ENCODE measurements around the gene KCNJ14.
A peak's percentile ranks its signal among the peaks of the same experiment; 100 is the strongest.
"Not testable (repeated sequence)": the region's sequence is repeated elsewhere in the genome, so short reads cannot be mapped to it uniquely, and the experiment has no call there.

KCNJ14 gene

GRCh38 chr19:48473161-48473966 is 18.0 kb downstream of the KCNJ14 start:
- no peak for DNase-seq

GRCh38 chr19:48474084-48474592 is 18.8 kb downstream of the KCNJ14 start:
- no peak for DNase-seq

- no peak for DNase-seq
Measured at GRCh38 chr19:48475369-48476068, 20.1 kb downstream of the KCNJ14 start.

- no peak for DNase-seq
Measured at GRCh38 chr19:48476176-48476575, 20.8 kb downstream of the KCNJ14 start.

GRCh38 chr19:48477067-48477685 is 21.8 kb downstream of the KCNJ14 start:
- no peak for DNase-seq

- DNase-seq = no peak
Measured at GRCh38 chr19:48477698-48478338, 22.4 kb downstream of the KCNJ14 start.

- DNase-seq = no peak
Measured at GRCh38 chr19:48478339-48479256, 23.2 kb downstream of the KCNJ14 start.

GRCh38 chr19:48479686-48480085 is 24.3 kb downstream of the KCNJ14 start:
- DNase-seq = no peak

- DNase-seq = peak; percentile 51
Measured at GRCh38 chr19:48480183-48480557, 24.8 kb downstream of the KCNJ14 start.

- DNase-seq = peak; percentile 60
Measured at GRCh38 chr19:48480558-48481500, 25.5 kb downstream of the KCNJ14 start.

GRCh38 chr19:48481846-48482639 is 26.7 kb downstream of the KCNJ14 start:
- DNase-seq = no peak

- no peak for DNase-seq
Measured at GRCh38 chr19:48483301-48483700, 27.9 kb downstream of the KCNJ14 start.

- no peak for DNase-seq
Measured at GRCh38 chr19:48484247-48484893, 29.0 kb downstream of the KCNJ14 start.

- DNase-seq = no peak
Measured at GRCh38 chr19:48484931-48485612, 29.7 kb downstream of the KCNJ14 start.

GRCh38 chr19:48486706-48487105 is 31.3 kb downstream of the KCNJ14 start:
- not testable (repeated sequence) for DNase-seq

- DNase-seq = no peak
Measured at GRCh38 chr19:48487544-48487943, 32.2 kb downstream of the KCNJ14 start.

GRCh38 chr19:48487948-48488347 is 32.6 kb downstream of the KCNJ14 start:
- no peak for DNase-seq

- not testable (repeated sequence) for DNase-seq
Measured at GRCh38 chr19:48488478-48488877, 33.1 kb downstream of the KCNJ14 start.

Data from activated T-cell treated with anti-CD3 and anti-CD28 coated beads, Interleukin-2, amount 50 U/mL, for 1 hour (primary cell).